ENCODE measurements around the gene ATF2.

GRCh38 chr2:175101514-175101913 lies 66.5 kb downstream of the ATF2 start:
- TF ChIP-seq CTCF (IDR thresholded peaks at IDR 0.05), result no peak
- no peak for TF ChIP-seq EZH2 (IDR thresholded peaks at IDR 0.05; ENCODE audit: borderline replicate concordance, insufficient read depth, low read depth, low read length, poor library complexity, severe bottlenecking)
